GM12892 (cell line): ENCODE measurements around the gene SLC17A9.
"Not testable (repeated sequence)": the region's sequence is repeated elsewhere in the genome, so short reads cannot be mapped to it uniquely, and the experiment has no call there.

Experiments used
- DNase-seq: peaks from one replicate; pipeline ENCODE4 v3.0.0; 2011; ENCODE audit not compliant: insufficient read length
- FAIRE-seq: peaks from 2 replicates; lab custom pipeline; 2011; peaks lifted over from hg19 to GRCh38; lab: Jason Lieb, UNC
- POLR2A ChIP-seq: IDR thresholded peaks from 2 replicates; pipeline ENCODE4 v1.6.1; 2011; ENCODE audit warnings: low read depth, low read length, control low read depth
- POLR2AphosphoS5 ChIP-seq: IDR thresholded peaks from 2 replicates; pipeline ENCODE4 v1.6.1; 2011; ENCODE audit warnings: low read depth, low read length, control low read depth
- TAF1 ChIP-seq: IDR thresholded peaks from 2 replicates; pipeline ENCODE4 v1.6.1; 2011; ENCODE audit warnings: low read depth, mild to moderate bottlenecking, control low read depth, low read length, borderline replicate concordance

Gene SLC17A9

DNA sequence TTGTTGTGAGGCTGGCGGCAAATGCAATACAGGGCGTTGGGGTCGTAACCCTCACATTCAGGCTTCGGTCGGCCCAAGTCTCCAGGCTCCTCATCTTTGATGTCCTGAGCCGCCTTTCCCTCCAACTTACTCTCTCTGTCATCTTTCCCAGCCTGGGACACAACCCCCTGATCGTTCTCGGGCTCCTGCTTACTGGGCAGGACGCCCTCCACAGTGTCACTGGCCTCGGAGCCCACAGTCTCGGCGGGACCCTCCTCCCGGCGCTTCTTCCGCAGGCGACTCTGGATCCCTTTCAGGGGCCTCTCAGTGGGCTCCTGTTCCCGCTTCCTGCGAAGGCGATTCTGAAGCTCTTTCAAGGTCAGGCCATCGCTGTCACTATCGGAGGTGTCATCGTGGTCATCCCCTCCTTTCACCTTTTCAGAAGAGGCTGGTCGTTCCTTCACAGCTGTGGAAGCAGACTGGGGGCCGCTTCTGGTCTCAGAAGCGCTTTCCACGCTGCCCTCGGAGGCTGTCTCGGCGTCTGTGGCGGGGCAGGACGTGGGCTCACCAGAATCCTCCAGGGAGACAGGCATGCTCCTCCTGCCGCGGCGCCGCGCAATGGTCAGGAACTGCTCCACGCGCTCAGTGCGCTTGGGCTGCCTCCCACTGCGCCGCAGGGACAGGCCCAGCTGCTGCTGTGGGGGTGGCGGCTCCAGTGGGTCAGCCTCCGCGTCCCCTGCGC, 41.6 kb upstream of the SLC17A9 start:
- DNase-seq: no peak
- TF ChIP-seq POLR2A: no peak
- TF ChIP-seq POLR2AphosphoS5: no peak
- no peak for TF ChIP-seq TAF1

DNA sequence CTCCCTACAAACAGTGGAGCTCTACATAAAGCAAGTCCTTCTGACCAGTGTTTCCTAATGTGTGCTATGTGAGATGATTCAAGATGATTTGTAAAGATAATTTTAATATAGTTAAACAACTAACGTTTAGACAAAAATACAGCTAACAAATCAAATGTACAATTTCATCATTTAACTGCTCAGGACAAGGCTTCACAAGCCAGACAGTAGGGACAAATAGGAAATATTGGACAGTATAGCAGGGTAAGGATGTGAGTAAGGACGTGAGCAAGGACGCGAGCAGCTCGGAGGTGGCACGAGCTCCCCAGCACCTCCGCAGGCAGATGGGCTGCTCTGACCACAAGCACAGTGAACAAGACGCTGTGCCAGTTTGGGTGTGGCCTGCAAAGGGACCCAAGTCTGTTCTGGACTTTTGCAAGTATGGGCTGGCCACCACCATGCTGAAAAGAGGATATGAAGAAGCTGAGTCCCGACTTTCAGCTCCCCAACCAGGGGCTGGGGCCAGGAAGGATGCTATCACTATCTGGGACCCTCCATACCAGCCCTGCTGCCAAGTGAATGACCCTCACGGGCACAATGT, 40.7 kb upstream of the SLC17A9 start:
- TF ChIP-seq POLR2A (no peak), TAF1 (no peak), POLR2AphosphoS5 (no peak; the same call in 1 of the 2 replicates)
- FAIRE-seq: no peak
- DNase-seq: no peak

More for the DNA sequence above, 41.6 kb upstream of the SLC17A9 start:
- no peak for FAIRE-seq

DNA sequence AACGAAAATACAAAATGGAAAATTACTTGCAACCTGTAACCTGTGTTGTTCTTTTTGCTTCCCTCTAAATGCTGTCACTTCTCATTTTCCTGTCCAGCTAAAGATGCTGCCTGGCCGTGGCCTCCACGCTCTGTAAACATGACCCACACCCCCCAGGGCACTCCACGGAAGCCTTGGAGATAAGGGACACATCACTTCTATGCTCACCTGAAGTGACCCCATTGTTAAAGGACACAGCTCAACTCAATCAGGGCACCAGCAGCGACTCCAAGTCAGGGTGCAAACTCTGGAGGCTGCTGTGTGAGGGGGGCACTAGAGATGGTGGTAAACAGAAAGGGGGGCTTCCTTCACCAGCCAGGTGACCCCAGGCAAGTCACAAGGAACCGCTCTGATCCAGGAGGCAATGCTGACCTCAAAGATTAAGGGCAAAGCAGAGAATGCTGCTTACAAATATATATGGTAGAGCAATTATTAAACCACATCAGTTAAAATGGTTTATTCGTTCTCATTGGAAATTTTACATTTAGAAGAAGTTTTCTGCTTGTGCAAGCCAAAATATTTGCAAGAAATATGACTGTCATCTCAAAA, 39.4 kb upstream of the SLC17A9 start:
- TF ChIP-seq POLR2AphosphoS5: no peak
- TF ChIP-seq TAF1: no peak
- TF ChIP-seq POLR2A: no peak

DNA sequence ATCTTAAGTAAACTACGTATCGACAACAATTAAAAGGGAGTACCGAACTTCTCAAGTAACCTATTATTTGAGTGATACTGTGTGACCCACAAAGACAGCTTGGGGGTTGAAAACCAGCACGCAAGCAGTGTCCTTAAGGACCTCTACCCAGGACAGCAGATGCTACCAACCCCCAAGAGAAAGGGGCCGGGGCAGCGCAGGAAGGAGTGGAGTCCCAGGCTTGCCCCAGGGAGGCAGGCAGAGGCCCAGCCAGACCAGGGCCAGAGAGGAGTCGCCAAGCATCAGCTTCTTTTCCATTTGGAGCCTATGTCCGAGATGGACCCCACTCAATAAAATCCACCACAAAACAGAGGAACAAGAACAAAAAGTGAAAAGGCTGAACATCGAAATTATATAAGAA, 38.1 kb upstream of the SLC17A9 start:
- DNase-seq: no peak
- FAIRE-seq: no peak
- TF ChIP-seq TAF1: no peak

More for the DNA sequence above, 39.4 kb upstream of the SLC17A9 start:
- DNase-seq (no peak), FAIRE-seq (no peak)

DNA sequence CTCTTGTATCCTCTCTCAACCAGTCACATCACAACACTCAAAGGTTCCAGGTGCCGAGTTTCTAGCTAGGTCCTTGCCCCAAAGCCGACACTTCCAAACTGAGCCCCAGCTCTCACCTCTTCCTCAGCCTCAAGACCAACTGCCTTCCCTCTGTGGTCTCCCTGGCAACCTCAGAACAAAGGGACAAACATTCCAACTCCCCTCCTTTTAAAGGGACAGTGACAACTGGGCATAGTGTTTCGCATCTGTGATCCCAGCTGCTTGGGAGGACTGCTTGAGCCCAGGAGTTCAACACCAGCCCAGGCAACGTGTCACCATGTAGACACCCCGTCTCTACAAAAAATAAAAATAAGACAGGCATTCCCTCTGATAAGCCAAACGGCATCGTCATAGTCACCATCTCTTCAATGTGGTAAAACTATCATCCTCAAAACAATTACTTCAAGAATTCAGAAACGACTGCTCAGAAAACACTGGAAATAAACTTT, 37.5 kb upstream of the SLC17A9 start:
- no peak for FAIRE-seq
- DNase-seq: no peak
- TF ChIP-seq POLR2AphosphoS5: no peak
- TF ChIP-seq TAF1: no peak
- no peak for TF ChIP-seq POLR2A

DNA sequence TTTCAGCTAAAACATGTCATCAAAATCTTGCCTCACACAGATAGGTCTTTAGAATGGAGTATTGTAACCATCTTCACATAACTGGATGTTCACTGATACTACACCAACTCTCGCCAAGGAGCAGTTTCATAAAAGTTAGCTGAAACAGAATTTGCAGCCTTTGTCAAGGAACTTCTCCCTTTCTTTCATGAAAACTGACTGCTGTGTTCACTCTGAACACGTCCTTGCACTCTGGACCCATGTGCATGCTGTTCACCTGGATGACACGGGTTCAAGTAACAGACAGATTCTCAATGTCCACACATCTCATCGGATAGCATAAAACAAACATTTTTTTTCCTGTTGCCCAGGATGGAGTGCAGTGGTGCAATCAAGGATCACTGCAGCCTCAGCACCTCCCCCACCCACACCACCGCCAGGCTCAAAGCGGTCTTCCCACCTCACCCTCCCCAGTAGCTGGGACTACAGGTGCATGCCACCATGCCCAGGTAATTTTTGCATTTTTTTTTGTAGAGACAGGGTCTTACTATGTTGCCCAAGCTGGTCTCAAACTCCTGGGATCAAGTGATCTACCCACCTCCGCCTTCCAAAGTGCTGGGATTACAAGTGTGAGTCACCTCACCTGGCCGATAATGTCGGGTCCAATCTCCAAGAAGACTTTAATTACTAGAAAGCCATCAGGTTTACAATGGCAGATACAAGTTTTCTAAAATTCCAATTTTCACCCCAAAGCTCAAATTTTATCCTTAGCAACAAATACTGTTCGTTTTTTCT, 35.6 kb upstream of the SLC17A9 start:
- DNase-seq (no peak), FAIRE-seq (no peak)
- TF ChIP-seq POLR2AphosphoS5 (no peak), TAF1 (no peak), POLR2A (no peak)

DNA sequence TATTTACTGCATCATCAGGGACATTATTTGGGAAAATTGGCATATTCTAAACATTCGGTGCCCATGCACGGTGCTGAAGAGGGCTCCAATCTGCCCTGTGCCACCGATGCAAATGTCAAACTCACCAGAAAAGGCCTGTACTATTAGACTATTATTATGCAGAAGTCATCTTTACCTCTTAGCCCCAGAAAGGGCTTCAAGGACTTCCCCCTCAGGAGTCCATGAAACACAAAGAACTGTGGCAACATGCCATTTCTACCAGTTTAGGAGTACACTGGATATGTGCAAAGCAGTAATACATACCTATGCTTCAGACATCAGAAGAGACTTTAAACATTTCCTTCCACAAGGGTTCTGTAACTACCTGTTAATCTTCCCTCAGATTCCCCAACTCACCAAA, 34.8 kb upstream of the SLC17A9 start:
- DNase-seq (no peak), FAIRE-seq (no peak)
- TF ChIP-seq POLR2A (no peak), POLR2AphosphoS5 (no peak), TAF1 (no peak)

DNA sequence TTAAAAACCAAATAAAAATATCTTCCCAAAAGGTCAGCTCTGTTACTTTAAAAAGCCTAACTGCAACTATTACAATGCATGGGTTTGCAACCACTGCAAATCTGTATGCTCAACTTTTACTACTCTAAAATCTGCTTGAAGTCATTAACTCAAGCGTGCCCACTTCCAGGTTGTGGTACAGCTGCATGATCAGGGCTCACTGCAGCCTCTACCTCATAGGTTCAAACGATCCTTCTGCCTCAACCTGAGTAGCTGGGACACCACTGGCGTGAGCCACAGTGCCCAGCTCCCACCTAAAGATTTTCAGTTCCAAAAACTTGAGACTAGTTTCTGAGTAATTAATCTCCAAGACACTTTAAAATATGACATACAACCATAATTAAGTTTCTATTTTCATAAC, 34.4 kb upstream of the SLC17A9 start:
- FAIRE-seq: no peak
- DNase-seq: no peak
- TF ChIP-seq POLR2A (no peak), POLR2AphosphoS5 (no peak), TAF1 (no peak)

DNA sequence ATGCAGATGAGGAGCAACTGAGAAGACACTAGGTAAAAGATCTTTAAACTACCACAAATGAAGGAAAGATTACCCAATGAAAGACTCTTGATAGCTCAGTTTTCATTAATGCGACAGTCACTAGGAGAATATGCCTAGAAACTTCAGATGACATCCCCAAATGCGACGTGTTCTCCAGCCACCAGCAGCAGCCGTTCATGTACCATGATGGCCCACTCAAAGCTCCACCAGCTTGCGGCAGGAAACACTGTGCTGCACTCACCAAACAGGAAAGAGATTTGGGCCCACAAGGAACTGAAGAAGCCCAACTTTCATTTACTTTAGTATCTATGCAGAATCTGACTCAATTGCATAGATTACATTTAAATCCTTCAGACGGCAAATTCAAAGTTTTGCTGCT, 33.7 kb upstream of the SLC17A9 start:
- DNase-seq (no peak), FAIRE-seq (peak; percentile 40)
- TF ChIP-seq POLR2AphosphoS5 (no peak), TAF1 (no peak), POLR2A (no peak)

DNA sequence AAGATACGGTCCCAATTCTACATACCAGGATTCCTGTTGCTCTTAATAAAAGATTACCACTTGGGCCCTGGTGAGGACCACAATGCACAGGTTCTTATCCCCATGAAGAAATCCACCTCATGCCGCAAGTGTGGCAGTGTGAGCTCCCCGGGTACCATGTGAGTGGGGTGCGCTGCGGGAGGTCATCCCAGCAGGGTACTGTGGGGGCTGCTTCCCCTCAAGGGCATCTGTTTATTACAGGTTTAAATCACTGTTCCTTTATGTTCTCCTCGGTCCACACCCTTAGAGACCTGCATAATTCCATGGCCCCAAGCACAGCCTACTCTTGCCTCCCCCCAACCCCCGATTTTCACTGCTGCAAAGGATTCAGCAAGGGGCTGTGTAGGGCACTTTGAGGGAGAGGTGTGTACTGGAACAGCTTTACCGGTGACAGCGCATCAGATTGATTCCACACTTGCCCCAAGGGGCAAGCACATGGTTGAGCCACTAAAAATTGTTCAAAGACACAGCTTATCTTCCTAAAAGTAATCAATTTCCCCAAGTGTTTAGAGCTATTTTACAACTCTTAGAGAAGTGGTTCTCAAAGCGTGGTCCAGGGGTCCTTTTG, 32.4 kb upstream of the SLC17A9 start:
- TF ChIP-seq POLR2AphosphoS5: no peak
- TF ChIP-seq TAF1: no peak
- TF ChIP-seq POLR2A: no peak
- DNase-seq (no peak), FAIRE-seq (no peak)

DNA sequence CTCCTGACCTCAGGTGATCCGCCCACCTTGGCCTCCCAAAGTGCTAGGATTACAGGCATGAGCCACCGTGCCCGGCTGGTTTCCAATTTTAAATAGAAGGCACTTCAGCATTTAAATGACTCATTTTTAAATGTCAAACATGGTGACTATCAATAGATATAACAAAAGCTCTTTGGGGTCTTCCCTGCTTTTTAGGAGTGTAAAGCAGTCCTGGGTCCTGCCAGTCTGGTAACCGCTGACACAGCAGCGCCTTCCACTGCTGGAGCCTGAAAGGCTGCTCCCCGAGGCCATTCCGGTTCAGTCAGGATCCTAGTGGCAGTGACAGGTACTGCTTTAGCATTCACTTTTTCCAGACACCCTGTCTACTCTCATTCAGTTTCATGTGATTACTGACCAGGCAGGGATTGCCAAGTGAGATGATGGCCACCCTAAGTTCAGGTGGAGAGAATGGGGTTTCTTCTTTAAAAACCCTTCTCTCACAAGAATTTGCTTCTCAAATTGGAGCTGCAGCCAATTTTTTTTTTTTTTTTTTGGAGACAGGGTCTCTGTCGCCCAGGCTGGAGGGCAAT, 31.3 kb upstream of the SLC17A9 start:
- DNase-seq: no peak
- TF ChIP-seq POLR2AphosphoS5: no peak
- no peak for TF ChIP-seq POLR2A
- TF ChIP-seq TAF1: no peak
- peak; percentile 38 for FAIRE-seq

DNA sequence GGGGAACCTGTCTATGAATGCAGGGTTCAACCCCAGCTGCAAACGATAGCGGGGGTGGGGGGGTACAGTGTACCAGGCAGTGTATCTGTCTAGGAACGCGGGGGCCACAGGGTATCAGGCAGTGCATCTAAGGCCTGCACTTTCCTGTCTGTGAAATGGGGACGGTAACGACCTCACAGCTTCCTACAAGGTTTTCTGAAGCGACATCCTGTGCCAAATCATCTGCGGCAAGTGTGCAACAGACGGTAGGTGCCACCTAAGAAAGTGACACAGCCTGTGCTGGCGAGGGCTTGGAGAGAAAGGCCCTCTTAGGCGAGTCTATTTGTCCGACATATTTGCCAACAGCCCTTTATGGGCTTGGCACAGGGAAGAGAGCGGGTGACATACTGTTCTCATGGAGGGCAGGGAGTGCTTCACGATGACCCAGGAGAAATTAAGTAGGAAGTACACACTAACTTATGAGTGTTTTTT, 30.0 kb upstream of the SLC17A9 start:
- no peak for FAIRE-seq

DNA sequence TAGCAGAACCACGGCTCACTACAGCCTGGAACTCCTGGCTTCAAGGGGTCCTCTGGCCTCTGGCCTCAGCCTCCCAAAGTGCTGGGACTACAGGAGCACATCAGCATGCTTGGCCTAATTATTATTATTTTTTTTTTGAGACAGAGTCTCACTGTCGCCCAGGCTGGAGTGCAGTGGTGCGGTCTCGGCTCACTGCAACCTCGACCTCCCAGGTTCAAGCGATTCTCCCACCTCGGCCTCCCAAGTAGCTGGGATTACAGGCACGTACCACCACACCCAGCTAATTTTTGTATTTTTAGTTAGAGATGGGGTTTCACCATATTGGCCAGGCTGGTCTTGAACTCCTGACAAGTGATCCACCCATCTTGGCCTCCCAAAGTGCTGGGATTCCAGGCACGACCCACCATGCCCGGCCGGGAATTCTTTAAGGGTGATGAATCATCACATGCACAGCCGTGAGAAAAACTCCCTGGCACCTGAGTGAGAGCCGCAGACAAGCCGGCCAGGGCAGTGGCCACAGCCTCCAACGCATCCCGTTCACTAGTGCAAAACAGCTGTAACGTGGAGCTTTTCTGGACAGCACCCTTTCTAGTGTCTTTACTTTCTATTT, 29.3 kb upstream of the SLC17A9 start:
- FAIRE-seq, DNase-seq: not testable (repeated sequence)

More for the DNA sequence above, 30.0 kb upstream of the SLC17A9 start:
- DNase-seq: no peak
- TF ChIP-seq TAF1 (no peak), POLR2A (no peak), POLR2AphosphoS5 (no peak)
